ENCODE data around the gene DOCK8. TPM values are rescaled to one million over a fixed set of nuclear protein-coding genes. Genes with fewer than 3 reads are reported as not detected.

Gene DOCK8
- total RNA-seq, 2 donors from 2014 or later = 24.6 to 35.5 TPM

DNA sequence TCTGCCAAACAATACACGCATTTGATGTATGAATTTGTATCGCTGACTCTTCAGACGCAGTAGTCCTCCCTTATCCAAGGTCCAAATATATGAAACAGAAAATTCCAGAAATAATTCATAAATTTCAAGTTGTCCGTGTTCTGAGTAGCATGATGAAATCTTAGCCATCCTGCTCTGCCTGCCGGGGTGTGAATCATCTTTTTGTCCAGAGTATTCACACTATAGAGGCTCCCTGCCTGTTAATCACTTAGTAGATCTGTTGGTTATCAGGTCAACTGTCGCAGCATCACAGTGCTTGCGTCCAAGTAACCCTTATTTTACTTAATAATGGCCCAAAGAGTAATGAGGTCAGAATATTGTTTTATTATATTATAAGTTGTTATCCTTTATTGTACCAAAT lies 268.1 kb downstream of the DOCK8 start:
- Histone ChIP-seq H3K9me3 (no peaks in the 10 kb centered on the region), H3K36me3 (no peaks in the 10 kb centered on the region), H3K4me3 (no peak overlapping the region), H3K27me3 (replicated peaks; ENCODE audit: insufficient read depth) (no peaks in the 10 kb centered on the region), H3K27ac (no peak overlapping the region), H3K4me1 (replicated peaks) (no peaks in the 10 kb centered on the region)
- 83% methylated on average over 7 of the region's 7 CpGs for WGBS
- intact Hi-C loops (cut with DNase I) = no loop called here
- DNase-seq (ENCODE audit: low spot score) = no peak
- TF ChIP-seq POLR2A (IDR thresholded peaks at IDR 0.05) (no peak), POLR2AphosphoS5 (IDR thresholded peaks at IDR 0.05) (no peak)
- TF ChIP-seq, protein P1, sequence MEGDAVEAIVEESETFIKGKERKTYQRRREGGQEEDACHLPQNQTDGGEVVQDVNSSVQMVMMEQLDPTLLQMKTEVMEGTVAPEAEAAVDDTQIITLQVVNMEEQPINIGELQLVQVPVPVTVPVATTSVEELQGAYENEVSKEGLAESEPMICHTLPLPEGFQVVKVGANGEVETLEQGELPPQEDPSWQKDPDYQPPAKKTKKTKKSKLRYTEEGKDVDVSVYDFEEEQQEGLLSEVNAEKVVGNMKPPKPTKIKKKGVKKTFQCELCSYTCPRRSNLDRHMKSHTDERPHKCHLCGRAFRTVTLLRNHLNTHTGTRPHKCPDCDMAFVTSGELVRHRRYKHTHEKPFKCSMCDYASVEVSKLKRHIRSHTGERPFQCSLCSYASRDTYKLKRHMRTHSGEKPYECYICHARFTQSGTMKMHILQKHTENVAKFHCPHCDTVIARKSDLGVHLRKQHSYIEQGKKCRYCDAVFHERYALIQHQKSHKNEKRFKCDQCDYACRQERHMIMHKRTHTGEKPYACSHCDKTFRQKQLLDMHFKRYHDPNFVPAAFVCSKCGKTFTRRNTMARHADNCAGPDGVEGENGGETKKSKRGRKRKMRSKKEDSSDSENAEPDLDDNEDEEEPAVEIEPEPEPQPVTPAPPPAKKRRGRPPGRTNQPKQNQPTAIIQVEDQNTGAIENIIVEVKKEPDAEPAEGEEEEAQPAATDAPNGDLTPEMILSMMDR (IDR thresholded peaks at IDR 0.05) = no peak

GRCh38 chr9:486156-486555 lies 271.5 kb downstream of the DOCK8 start:
- Histone ChIP-seq H3K9me3 (no peaks in the 10 kb centered on the region), H3K4me3 (no peak overlapping the region), H3K4me1 (replicated peaks) (no peaks in the 10 kb centered on the region), H3K36me3 (no peaks in the 10 kb centered on the region), H3K27me3 (replicated peaks; ENCODE audit: insufficient read depth) (no peaks in the 10 kb centered on the region), H3K27ac (no peak overlapping the region)
- whole genome bisulfite sequencing = 88% methylated on average over 4 of the region's 4 CpGs
- TF ChIP-seq POLR2AphosphoS5 (IDR thresholded peaks at IDR 0.05) (no peak), POLR2A (IDR thresholded peaks at IDR 0.05) (no peak)
- TF ChIP-seq, protein P1 (IDR thresholded peaks at IDR 0.05) = no peak
- intact Hi-C loops (cut with DNase I) = no loop called here
- no peak for DNase-seq (ENCODE audit: low spot score)

DNA sequence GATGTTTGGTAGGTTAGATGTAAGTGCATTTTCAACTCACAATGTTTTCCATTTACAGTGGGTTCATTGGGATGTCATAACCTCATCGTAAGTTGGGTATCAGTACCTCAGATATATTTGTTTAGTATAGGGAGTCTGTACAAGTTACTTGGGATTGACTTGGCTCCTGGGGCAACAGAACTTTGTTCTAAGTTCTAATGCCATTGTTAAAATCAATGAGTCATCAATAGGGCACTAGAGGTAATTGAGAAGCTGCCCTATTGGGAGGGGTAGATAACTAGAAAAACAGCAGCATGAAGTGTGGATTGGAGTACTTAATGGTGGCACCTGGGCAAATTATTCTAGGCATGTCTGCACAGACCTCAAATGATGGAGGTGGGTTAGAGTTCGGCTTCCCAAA lies 272.8 kb downstream of the DOCK8 start:
- Histone ChIP-seq H3K36me3 (no peaks in the 10 kb centered on the region), H3K9me3 (no peaks in the 10 kb centered on the region), H3K4me3 (no peak overlapping the region), H3K27me3 (replicated peaks; ENCODE audit: insufficient read depth) (no peaks in the 10 kb centered on the region), H3K27ac (no peak overlapping the region), H3K4me1 (replicated peaks) (no peaks in the 10 kb centered on the region)
- TF ChIP-seq POLR2AphosphoS5 (IDR thresholded peaks at IDR 0.05) (no peak), POLR2A (IDR thresholded peaks at IDR 0.05) (no peak)
- TF ChIP-seq, protein P1 (IDR thresholded peaks at IDR 0.05) = no peak
- no peak for DNase-seq (ENCODE audit: low spot score)
- intact Hi-C loops (cut with DNase I) = no loop called here
- 86% methylated on average over 2 of the region's 2 CpGs for WGBS

- H3K36me3 ChIP-seq = no peaks in the 10 kb centered on the region
- no peaks in the 10 kb centered on the region for H3K27me3 ChIP-seq (replicated peaks; ENCODE audit: insufficient read depth)
- no peak overlapping the region for H3K4me3 ChIP-seq
- 50% methylated on average over 2 of the region's 2 CpGs for WGBS
- DNase-seq (ENCODE audit: low spot score) = no peak
- H3K27ac ChIP-seq = no peak overlapping the region
- intact Hi-C loops (cut with DNase I) = no loop called here
- TF ChIP-seq POLR2AphosphoS5 (IDR thresholded peaks at IDR 0.05) (no peak), POLR2A (IDR thresholded peaks at IDR 0.05) (no peak)
- TF ChIP-seq, protein P1 (IDR thresholded peaks at IDR 0.05) = no peak
- no peaks in the 10 kb centered on the region for H3K9me3 ChIP-seq
- H3K4me1 ChIP-seq (replicated peaks) = no peaks in the 10 kb centered on the region
These were observed 273.8 kb downstream of the DOCK8 start for GRCh38 chr9:488448-488847.
